SK-N-SH (cell line): ENCODE measurements around the gene GABRB3. TPM values are rescaled to one million over a fixed set of nuclear protein-coding genes. Genes with fewer than 3 reads are reported as not detected.

Source experiments
- CTCF ChIA-PET: fragments of 300-600, 350-600 bp; formaldehyde crosslinking; extraction: SDS; loops from one replicate; lab custom pipeline; 2021; lab: Yijun Ruan, JAX
- POLR2A ChIA-PET: fragments of 350-600 bp; sonication (Branson Sonifier 250); formaldehyde crosslinking; extraction: SDS; loops from one replicate; lab custom pipeline; 2020; ENCODE audit warnings: antibody characterized with exemption, inconsistent platforms; lab: Yijun Ruan, JAX
- DNase-seq: peaks from one replicate; pipeline ENCODE4 v3.0.0; 2012
- H2AFZ ChIP-seq: fragments of 200-600 bp; sonication (generic); 2 replicates; pipeline ENCODE4 v1.8.1; 2016; ENCODE audit warnings: antibody characterized with exemption, mild to moderate bottlenecking, low read depth
- H3F3A ChIP-seq: fragments of 200-600 bp; sonication (generic); replicated peaks from 2 replicates; pipeline ENCODE3; 2016; ENCODE audit warnings: antibody characterized with exemption, mild to moderate bottlenecking; ENCODE audit not compliant: insufficient read depth
- H3K27ac ChIP-seq, 2 experiments: fragments of 200-500 bp in 1 of 2; fragments of 200-600 bp in 1 of 2; sonication (Bioruptor generic) in 1 of 2; sonication (generic), shearing (Covaris generic) in 1 of 2; 2 replicates each; pipeline versions ENCODE4 v1.5.1 to v1.6.1; 2014 to 2016; ENCODE audit warnings: low read depth in 2 of 2, inconsistent platforms in 1 of 2, low read length in 1 of 2, mild to moderate bottlenecking in 1 of 2, mixed read lengths in 1 of 2
- H3K27me3 ChIP-seq: fragments of 200-600 bp; sonication (generic), shearing (Covaris generic); 2 replicates; pipeline ENCODE4 v1.6.1; 2016; ENCODE audit warnings: mixed run types; ENCODE audit not compliant: insufficient read depth
- H3K36me3 ChIP-seq, 2 experiments: fragments of 200-500 bp in 1 of 2; fragments of 200-600 bp in 1 of 2; sonication (Bioruptor generic) in 1 of 2; sonication (generic) in 1 of 2; replicated peaks in 1 of 2; 2 replicates each; pipeline versions ENCODE3 to v1.5.1; 2014 to 2016; ENCODE audit warnings: low read length in 1 of 2, mild to moderate bottlenecking in 1 of 2; ENCODE audit not compliant: insufficient read depth in 2 of 2, control insufficient read depth in 1 of 2
- H3K4me1 ChIP-seq, 2 experiments: fragments of 200-500 bp in 1 of 2; fragments of 200-600 bp in 1 of 2; sonication (Bioruptor generic) in 1 of 2; sonication (generic), shearing (Covaris generic) in 1 of 2; 2 replicates each; pipeline versions ENCODE4 v1.5.1 to v1.6.1; 2014 to 2016; ENCODE audit warnings: low read depth in 1 of 2, low read length in 1 of 2, mixed run types in 1 of 2; ENCODE audit not compliant: insufficient read depth in 2 of 2, control insufficient read depth in 1 of 2
- H3K4me2 ChIP-seq: fragments of 200-600 bp; sonication (generic), shearing (Covaris generic); 2 replicates; pipeline ENCODE4 v1.6.1; 2017; ENCODE audit warnings: mixed run types
- H3K4me3 ChIP-seq, 2 experiments: fragments of 200-500 bp in 1 of 2; fragments of 200-600 bp in 1 of 2; sonication (Bioruptor generic) in 1 of 2; sonication (generic), shearing (Covaris generic) in 1 of 2; 2 replicates each; pipeline versions ENCODE4 v1.5.1 to v1.8.1; 2014 to 2016; ENCODE audit warnings: low read depth in 2 of 2, inconsistent platforms in 1 of 2, low read length in 1 of 2, mild to moderate bottlenecking in 1 of 2, mixed read lengths in 1 of 2, moderate library complexity in 1 of 2
- H3K79me2 ChIP-seq: fragments of 200-600 bp; sonication (generic); 2 replicates; pipeline ENCODE4 v1.8.1; 2017; ENCODE audit warnings: mild to moderate bottlenecking; ENCODE audit not compliant: insufficient read depth
- H3K9ac ChIP-seq: fragments of 200-600 bp; sonication (generic); 2 replicates; pipeline ENCODE4 v1.6.1; 2017; ENCODE audit warnings: mixed run types
- H3K9me2 ChIP-seq: fragments of 200-600 bp; sonication (generic); 2 replicates; pipeline ENCODE4 v1.6.1; 2017; ENCODE audit warnings: mixed run types
- H3K9me3 ChIP-seq: fragments of 200-600 bp; sonication (generic); 2 replicates; pipeline ENCODE4 v1.6.1; 2017; ENCODE audit warnings: mixed run types, mild to moderate bottlenecking, moderate library complexity
- H4K20me1 ChIP-seq: fragments of 200-600 bp; sonication (generic); 2 replicates; pipeline ENCODE4 v1.6.1; 2017; ENCODE audit warnings: mild to moderate bottlenecking, mixed run types; ENCODE audit not compliant: insufficient read depth
- EP300 ChIP-seq, 2 experiments: IDR thresholded peaks; 2 replicates each; pipeline versions ENCODE4 v1.4.0 to v1.6.1; 2012; ENCODE audit warnings: borderline replicate concordance in 1 of 2, low read depth in 1 of 2, low read length in 1 of 2
- MEF2A ChIP-seq: IDR thresholded peaks from 2 replicates; pipeline ENCODE4 v1.4.0; 2012; ENCODE audit warnings: low read depth, borderline replicate concordance
- NRF1 ChIP-seq: IDR thresholded peaks from 2 replicates; pipeline ENCODE4 v1.6.1; 2012; ENCODE audit warnings: low read depth, mild to moderate bottlenecking, low read length
- RAD21 ChIP-seq: IDR thresholded peaks from 2 replicates; pipeline ENCODE4 v1.6.1; 2012; ENCODE audit warnings: mild to moderate bottlenecking, low read length
- RFX5 ChIP-seq: IDR thresholded peaks from 2 replicates; pipeline ENCODE4 v1.6.1; 2012; ENCODE audit warnings: mild to moderate bottlenecking, improper control_type of control experiment, low read length
- SIN3A ChIP-seq: IDR thresholded peaks from 2 replicates; pipeline ENCODE4 v1.6.1; 2012; ENCODE audit warnings: low read depth, mild to moderate bottlenecking, low read length, moderate library complexity, borderline replicate concordance
- TAF1 ChIP-seq: IDR thresholded peaks from 2 replicates; pipeline ENCODE4 v1.6.1; 2012; ENCODE audit warnings: low read depth, mild to moderate bottlenecking, low read length, moderate library complexity, borderline replicate concordance
- USF1 ChIP-seq: IDR thresholded peaks from 2 replicates; pipeline ENCODE4 v1.4.0; 2012; ENCODE audit warnings: low read depth, borderline replicate concordance
- YY1 ChIP-seq: IDR thresholded peaks from 2 replicates; pipeline ENCODE4 v1.4.0; 2012; ENCODE audit warnings: low read depth, mild to moderate bottlenecking
- WGBS: methylation state at CpG from one replicate; pipeline ENCODE4 v1.1.6; 2017; ENCODE audit warnings: low lambda C conversion rate; 5-methylcytosine and 5-hydroxymethylcytosine counted together
- polyA plus RNA-seq, 3 experiments: library from polyadenylated mRNA; depleted of rRNA; stranded (reverse); fragments of >200 nt; gene quantifications; 2 replicates each; pipeline ENCODE4 v1.2.3, GENCODE V29; 2012
- TF ChIP-seq, protein P1 (sequence below): IDR thresholded peaks from 2 replicates; pipeline ENCODE4 v1.6.1; 2012; ENCODE audit warnings: mild to moderate bottlenecking, low read depth, low read length, moderate library complexity
- TF ChIP-seq, protein P2 (sequence below): IDR thresholded peaks from 2 replicates; pipeline ENCODE4 v1.4.0; 2012; ENCODE audit warnings: low read depth, borderline replicate concordance

GABRB3 gene
- polyA plus RNA-seq, 1 of the 3 experiments (the other 2 are of a cell fraction): 0.10 TPM

DNA sequence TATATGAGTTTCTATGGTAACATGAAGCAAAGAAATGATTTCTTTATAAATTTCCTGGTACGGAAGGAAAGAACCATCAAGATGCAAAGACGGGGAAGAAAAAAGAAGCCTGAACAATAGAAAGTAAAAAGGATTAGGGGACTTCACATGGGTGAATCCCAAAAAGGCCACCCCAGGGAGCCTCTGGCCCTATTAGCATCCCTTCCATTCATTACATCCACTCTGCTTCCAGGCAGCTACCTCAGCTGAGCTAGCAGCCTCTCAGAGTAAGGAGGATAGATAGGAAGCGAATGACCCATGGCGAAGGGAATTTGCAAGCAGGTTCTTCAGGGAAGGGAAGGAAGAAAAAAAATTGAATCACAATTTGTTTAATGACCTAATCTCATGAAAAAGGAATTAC lies 81.6 kb downstream of the GABRB3 start (continued):
- TF ChIP-seq, protein P1, sequence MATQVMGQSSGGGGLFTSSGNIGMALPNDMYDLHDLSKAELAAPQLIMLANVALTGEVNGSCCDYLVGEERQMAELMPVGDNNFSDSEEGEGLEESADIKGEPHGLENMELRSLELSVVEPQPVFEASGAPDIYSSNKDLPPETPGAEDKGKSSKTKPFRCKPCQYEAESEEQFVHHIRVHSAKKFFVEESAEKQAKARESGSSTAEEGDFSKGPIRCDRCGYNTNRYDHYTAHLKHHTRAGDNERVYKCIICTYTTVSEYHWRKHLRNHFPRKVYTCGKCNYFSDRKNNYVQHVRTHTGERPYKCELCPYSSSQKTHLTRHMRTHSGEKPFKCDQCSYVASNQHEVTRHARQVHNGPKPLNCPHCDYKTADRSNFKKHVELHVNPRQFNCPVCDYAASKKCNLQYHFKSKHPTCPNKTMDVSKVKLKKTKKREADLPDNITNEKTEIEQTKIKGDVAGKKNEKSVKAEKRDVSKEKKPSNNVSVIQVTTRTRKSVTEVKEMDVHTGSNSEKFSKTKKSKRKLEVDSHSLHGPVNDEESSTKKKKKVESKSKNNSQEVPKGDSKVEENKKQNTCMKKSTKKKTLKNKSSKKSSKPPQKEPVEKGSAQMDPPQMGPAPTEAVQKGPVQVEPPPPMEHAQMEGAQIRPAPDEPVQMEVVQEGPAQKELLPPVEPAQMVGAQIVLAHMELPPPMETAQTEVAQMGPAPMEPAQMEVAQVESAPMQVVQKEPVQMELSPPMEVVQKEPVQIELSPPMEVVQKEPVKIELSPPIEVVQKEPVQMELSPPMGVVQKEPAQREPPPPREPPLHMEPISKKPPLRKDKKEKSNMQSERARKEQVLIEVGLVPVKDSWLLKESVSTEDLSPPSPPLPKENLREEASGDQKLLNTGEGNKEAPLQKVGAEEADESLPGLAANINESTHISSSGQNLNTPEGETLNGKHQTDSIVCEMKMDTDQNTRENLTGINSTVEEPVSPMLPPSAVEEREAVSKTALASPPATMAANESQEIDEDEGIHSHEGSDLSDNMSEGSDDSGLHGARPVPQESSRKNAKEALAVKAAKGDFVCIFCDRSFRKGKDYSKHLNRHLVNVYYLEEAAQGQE: no peak
- TF ChIP-seq RFX5: no peak
- no peak for TF ChIP-seq SIN3A
- no peak for TF ChIP-seq RAD21
- no peak for TF ChIP-seq TAF1

GRCh38 chr15:26690778-26691177 lies 82.1 kb downstream of the GABRB3 start:
- no peak overlapping the region for H3K4me3 ChIP-seq
- H2AFZ ChIP-seq: no peak overlapping the region
- TF ChIP-seq RFX5: no peak
- no peak for TF ChIP-seq USF1
- TF ChIP-seq, protein P2, sequence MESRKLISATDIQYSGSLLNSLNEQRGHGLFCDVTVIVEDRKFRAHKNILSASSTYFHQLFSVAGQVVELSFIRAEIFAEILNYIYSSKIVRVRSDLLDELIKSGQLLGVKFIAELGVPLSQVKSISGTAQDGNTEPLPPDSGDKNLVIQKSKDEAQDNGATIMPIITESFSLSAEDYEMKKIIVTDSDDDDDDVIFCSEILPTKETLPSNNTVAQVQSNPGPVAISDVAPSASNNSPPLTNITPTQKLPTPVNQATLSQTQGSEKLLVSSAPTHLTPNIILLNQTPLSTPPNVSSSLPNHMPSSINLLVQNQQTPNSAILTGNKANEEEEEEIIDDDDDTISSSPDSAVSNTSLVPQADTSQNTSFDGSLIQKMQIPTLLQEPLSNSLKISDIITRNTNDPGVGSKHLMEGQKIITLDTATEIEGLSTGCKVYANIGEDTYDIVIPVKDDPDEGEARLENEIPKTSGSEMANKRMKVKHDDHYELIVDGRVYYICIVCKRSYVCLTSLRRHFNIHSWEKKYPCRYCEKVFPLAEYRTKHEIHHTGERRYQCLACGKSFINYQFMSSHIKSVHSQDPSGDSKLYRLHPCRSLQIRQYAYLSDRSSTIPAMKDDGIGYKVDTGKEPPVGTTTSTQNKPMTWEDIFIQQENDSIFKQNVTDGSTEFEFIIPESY: no peak
- TF ChIP-seq YY1: no peak
- no peak for TF ChIP-seq MEF2A
- TF ChIP-seq NRF1: no peak
- TF ChIP-seq EP300 (IDR thresholded peaks at IDR 0.05; ENCODE audit: borderline replicate concordance in 1 of 2, low read depth in 1 of 2, low read length in 1 of 2): no peak
- TF ChIP-seq, all 33 proteins: peak for 0
- no peaks in the 10 kb centered on the region for H3K36me3 ChIP-seq
- H3K9me2 ChIP-seq: no peaks in the 10 kb centered on the region
- no peaks in the 10 kb centered on the region for H3K79me2 ChIP-seq
- no peak overlapping the region for H3K27ac ChIP-seq
- DNase-seq: no peak
- H3K27me3 ChIP-seq: no peaks in the 10 kb centered on the region
- no peaks in the 10 kb centered on the region for H4K20me1 ChIP-seq
- no peaks in the 10 kb centered on the region for H3K4me1 ChIP-seq
- ChIA-PET CTCF (no interaction called here), POLR2A (no interaction called here)
- H3K4me2 ChIP-seq: no peak overlapping the region
- 26% methylated on average over 2 of the region's 2 CpGs for WGBS
- no peaks in the 10 kb centered on the region for H3F3A ChIP-seq
- no peaks in the 10 kb centered on the region for H3K9me3 ChIP-seq
- no peak overlapping the region for H3K9ac ChIP-seq
